A549 (cell line): Measurements from ENCODE around the gene CPTP. TPM values are rescaled to one million over a fixed set of nuclear protein-coding genes. Genes with fewer than 3 reads are reported as not detected.

Experiments
- ATAC-seq, 2 experiments: fragments of 200-7000 bp in 1 of 2; fragments of >200 bp in 1 of 2; cut with Nextera tagmentation in 1 of 2; cut with Tn5 transposase in 1 of 2; 3 replicates each; pipeline versions ENCODE4 v1.8.0 to v1.9.1; 2018 to 2020; ENCODE audit warnings: mild to moderate bottlenecking in 1 of 2, moderate library complexity in 1 of 2
- CTCF ChIA-PET: fragments of 300-600 bp; sonication (Branson Sonifier 250); formaldehyde crosslinking; extraction: SDS; loops from one replicate; lab custom pipeline; 2021; ENCODE audit warnings: antibody characterized with exemption, inconsistent platforms; lab: Yijun Ruan, JAX
- POLR2A ChIA-PET: fragments of 350-600 bp; formaldehyde crosslinking; extraction: SDS; loops from one replicate; lab custom pipeline; 2021; ENCODE audit warnings: antibody characterized with exemption, inconsistent platforms; lab: Yijun Ruan, JAX
- DNase-seq, 2 experiments: peaks; one replicate each; pipeline versions ENCODE4 v3.0.0 to v3.0.0-alpha.2; 2011 to 2016; ENCODE audit warnings: low read depth in 1 of 2, low spot score in 1 of 2
- FAIRE-seq: peaks from 2 replicates; lab custom pipeline; 2011; peaks lifted over from hg19 to GRCh38; lab: Jason Lieb, UNC
- H3K27ac ChIP-seq, 2 experiments: fragments of >200 bp; sonication (Bioruptor Twin); formaldehyde crosslinking; 3 replicates each; pipeline ENCODE4 v1.5.1; 2016 to 2017
- H3K4me1 ChIP-seq: fragments of >200 bp; sonication (Bioruptor Twin); formaldehyde crosslinking; 3 replicates; pipeline ENCODE4 v1.6.1; 2016
- H3K4me2 ChIP-seq: fragments of >200 bp; sonication (Bioruptor Twin); formaldehyde crosslinking; 3 replicates; pipeline ENCODE4 v1.6.1; 2016
- H3K4me3 ChIP-seq: fragments of >200 bp; sonication (Bioruptor Twin); formaldehyde crosslinking; 3 replicates; pipeline ENCODE4 v1.5.1; 2016
- H3K9me3 ChIP-seq: fragments of >200 bp; sonication (Bioruptor Twin); formaldehyde crosslinking; 3 replicates; pipeline ENCODE4 v1.6.1; 2016
- EHF ChIP-seq: fragments of 250-450 bp; sonication (Bioruptor Pico); IDR thresholded peaks from 2 replicates; pipeline ENCODE4 v1.5.0; 2020; ENCODE audit warnings: mild to moderate bottlenecking
- ESRRA ChIP-seq: fragments of 150-350 bp; IDR thresholded peaks from 2 replicates; pipeline ENCODE4 v1.6.1; 2014; ENCODE audit warnings: mild to moderate bottlenecking, low read length, borderline replicate concordance
- FOXS1 ChIP-seq: fragments of 250-450 bp; sonication (Bioruptor Pico); IDR thresholded peaks from 2 replicates; pipeline ENCODE4 v1.5.0; 2020; ENCODE audit warnings: mild to moderate bottlenecking, moderate library complexity
- HEYL ChIP-seq: fragments of 250-450 bp; sonication (Bioruptor Pico); IDR thresholded peaks from 2 replicates; pipeline ENCODE4 v1.8.0; 2021; ENCODE audit warnings: mild to moderate bottlenecking, moderate library complexity
- HOXB13 ChIP-seq: fragments of 250-450 bp; sonication (Bioruptor Pico); IDR thresholded peaks from 2 replicates; pipeline ENCODE4 v1.5.0; 2020; ENCODE audit warnings: low read depth, mild to moderate bottlenecking, moderate library complexity
- JUN ChIP-seq, 2 experiments: fragments of >200 bp; sonication (Bioruptor Twin); formaldehyde crosslinking; IDR thresholded peaks; 2 replicates in 1 of 2; 3 replicates in 1 of 2; pipeline ENCODE4 v1.6.1; 2016 to 2017
- KDM5A ChIP-seq: fragments of 200-600 bp; sonication (generic); IDR thresholded peaks from 2 replicates; pipeline ENCODE4 v1.6.1; 2016; ENCODE audit warnings: antibody characterized with exemption, mild to moderate bottlenecking
- NR3C1 ChIP-seq: fragments of >200 bp; sonication (Bioruptor Twin); formaldehyde crosslinking; IDR thresholded peaks from 3 replicates; pipeline ENCODE4 v1.6.1; 2017
- POLR2A ChIP-seq: IDR thresholded peaks from 2 replicates; pipeline ENCODE4 v1.6.1; 2012; ENCODE audit warnings: mild to moderate bottlenecking, low read length
- POLR2AphosphoS2 ChIP-seq: conservative IDR thresholded peaks from 2 replicates; pipeline ENCODE4 v1.6.1; 2012; ENCODE audit warnings: low read length, improper control_type of control experiment, inconsistent platforms
- SMC3 ChIP-seq: fragments of >200 bp; sonication (Bioruptor Twin); formaldehyde crosslinking; IDR thresholded peaks from 3 replicates; pipeline ENCODE4 v1.6.1; 2018; ENCODE audit warnings: inconsistent platforms
- ZC3H11A ChIP-seq: fragments of 450-650 bp; IDR thresholded peaks from 2 replicates; pipeline ENCODE4 v1.6.1; 2014; ENCODE audit warnings: antibody characterized with exemption, mild to moderate bottlenecking
- ZNF302 ChIP-seq: fragments of 250-450 bp; sonication (Bioruptor Pico); IDR thresholded peaks from 2 replicates; pipeline ENCODE4 v1.9.0; 2021; ENCODE audit warnings: inconsistent platforms, mild to moderate bottlenecking, moderate library complexity
- WGBS: methylation state at CpG from one replicate; pipeline ENCODE4 v1.1.6; 2017; ENCODE audit errors: missing lambda C conversion rate; 5-methylcytosine and 5-hydroxymethylcytosine counted together
- polyA plus RNA-seq, 4 experiments: library from polyadenylated mRNA; depleted of rRNA in 3 of 4; stranded (reverse); fragments of >200 nt; fragmentation: RNase III in 1 of 4; extraction: RNeasy Plus Mini Kit Qiagen cat#74134 plus additional on column Dnase treatment in 1 of 4; gene quantifications; 2 replicates in 3 of 4; 3 replicates in 1 of 4; pipeline ENCODE4 v1.2.3, GENCODE V29; 2011 to 2017
- TF ChIP-seq, protein P1 (sequence below): fragments of 250-450 bp; sonication (Bioruptor Pico); IDR thresholded peaks from 2 replicates; pipeline ENCODE4 v1.5.0; 2021; ENCODE audit warnings: mild to moderate bottlenecking, moderate library complexity, borderline replicate concordance
- TF ChIP-seq, protein P2 (sequence below): IDR thresholded peaks from 2 replicates; pipeline ENCODE4 v1.6.1; 2012
- TF ChIP-seq, protein P3 (sequence below): fragments of 250-450 bp; sonication (Bioruptor Pico); IDR thresholded peaks from 2 replicates; pipeline ENCODE4 v1.5.0; 2020; ENCODE audit warnings: low read depth, mild to moderate bottlenecking, moderate library complexity
- TF ChIP-seq, protein P4 (sequence below): fragments of 200-600 bp; sonication (generic); IDR thresholded peaks from 2 replicates; pipeline ENCODE4 v1.6.1; 2016; ENCODE audit warnings: antibody characterized with exemption, mild to moderate bottlenecking, moderate library complexity
- TF ChIP-seq, protein P5 (sequence below): fragments of 150-350 bp; IDR thresholded peaks from 2 replicates; pipeline ENCODE4 v1.6.1; 2014; ENCODE audit warnings: low read depth, mild to moderate bottlenecking, low read length

Gene CPTP
- polyA plus RNA-seq, 2 of the 4 experiments (the other 2 are of a cell fraction) = 4.3 to 11.9 TPM

DNA sequence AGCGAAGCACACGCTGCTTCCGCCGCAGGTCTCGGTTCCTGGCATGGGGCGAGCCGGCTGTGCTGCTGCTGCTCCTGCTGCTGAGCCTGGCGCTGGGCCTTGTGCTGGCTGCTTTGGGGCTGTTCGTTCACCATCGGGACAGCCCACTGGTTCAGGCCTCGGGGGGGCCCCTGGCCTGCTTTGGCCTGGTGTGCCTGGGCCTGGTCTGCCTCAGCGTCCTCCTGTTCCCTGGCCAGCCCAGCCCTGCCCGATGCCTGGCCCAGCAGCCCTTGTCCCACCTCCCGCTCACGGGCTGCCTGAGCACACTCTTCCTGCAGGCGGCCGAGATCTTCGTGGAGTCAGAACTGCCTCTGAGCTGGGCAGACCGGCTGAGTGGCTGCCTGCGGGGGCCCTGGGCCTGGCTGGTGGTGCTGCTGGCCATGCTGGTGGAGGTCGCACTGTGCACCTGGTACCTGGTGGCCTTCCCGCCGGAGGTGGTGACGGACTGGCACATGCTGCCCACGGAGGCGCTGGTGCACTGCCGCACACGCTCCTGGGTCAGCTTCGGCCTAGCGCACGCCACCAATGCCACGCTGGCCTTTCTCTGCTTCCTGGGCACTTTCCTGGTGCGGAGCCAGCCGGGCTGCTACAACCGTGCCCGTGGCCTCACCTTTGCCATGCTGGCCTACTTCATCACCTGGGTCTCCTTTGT is 9.1 kb downstream of the CPTP start (continued):
- TF ChIP-seq, protein P1, sequence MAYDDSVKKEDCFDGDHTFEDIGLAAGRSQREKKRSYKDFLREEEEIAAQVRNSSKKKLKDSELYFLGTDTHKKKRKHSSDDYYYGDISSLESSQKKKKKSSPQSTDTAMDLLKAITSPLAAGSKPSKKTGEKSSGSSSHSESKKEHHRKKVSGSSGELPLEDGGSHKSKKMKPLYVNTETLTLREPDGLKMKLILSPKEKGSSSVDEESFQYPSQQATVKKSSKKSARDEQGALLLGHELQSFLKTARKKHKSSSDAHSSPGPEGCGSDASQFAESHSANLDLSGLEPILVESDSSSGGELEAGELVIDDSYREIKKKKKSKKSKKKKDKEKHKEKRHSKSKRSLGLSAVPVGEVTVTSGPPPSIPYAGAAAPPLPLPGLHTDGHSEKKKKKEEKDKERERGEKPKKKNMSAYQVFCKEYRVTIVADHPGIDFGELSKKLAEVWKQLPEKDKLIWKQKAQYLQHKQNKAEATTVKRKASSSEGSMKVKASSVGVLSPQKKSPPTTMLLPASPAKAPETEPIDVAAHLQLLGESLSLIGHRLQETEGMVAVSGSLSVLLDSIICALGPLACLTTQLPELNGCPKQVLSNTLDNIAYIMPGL (CRISPR knock-in tag) = no peak
- no peak for TF ChIP-seq SMC3
- TF ChIP-seq, protein P2, sequence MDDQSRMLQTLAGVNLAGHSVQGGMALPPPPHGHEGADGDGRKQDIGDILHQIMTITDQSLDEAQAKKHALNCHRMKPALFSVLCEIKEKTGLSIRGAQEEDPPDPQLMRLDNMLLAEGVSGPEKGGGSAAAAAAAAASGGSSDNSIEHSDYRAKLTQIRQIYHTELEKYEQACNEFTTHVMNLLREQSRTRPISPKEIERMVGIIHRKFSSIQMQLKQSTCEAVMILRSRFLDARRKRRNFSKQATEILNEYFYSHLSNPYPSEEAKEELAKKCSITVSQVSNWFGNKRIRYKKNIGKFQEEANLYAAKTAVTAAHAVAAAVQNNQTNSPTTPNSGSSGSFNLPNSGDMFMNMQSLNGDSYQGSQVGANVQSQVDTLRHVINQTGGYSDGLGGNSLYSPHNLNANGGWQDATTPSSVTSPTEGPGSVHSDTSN = no peak; the same call in 1 of the 2 replicates
- TF ChIP-seq, protein P3, sequence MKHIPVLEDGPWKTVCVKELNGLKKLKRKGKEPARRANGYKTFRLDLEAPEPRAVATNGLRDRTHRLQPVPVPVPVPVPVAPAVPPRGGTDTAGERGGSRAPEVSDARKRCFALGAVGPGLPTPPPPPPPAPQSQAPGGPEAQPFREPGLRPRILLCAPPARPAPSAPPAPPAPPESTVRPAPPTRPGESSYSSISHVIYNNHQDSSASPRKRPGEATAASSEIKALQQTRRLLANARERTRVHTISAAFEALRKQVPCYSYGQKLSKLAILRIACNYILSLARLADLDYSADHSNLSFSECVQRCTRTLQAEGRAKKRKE (CRISPR knock-in tag) = no peak

DNA sequence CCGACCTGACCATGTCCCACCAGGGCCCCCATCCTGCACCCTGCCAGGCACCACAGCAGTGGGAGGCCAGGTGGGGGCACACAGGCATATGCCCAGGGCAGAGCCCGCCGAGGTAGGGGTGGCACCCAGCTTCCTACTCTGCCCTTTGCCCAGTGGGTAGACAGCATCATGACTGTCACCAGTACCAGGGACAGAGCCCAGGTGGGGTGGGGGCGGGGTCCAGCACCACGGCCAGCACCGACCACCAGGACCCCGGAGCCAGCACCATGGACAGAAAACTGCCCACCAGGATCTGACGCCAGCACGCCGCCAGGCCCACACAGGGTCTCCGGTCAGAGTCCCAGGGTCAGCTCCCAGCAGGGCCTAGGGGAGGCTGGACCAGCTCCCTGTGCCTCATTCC is 10.2 kb downstream of the CPTP start:
- 95% methylated on average over 4 of the region's 11 CpGs for WGBS
- H3K4me1 ChIP-seq = peaks cover 12% of the 10 kb centered on the region; the same call in 2 of the 3 replicates
- no peak overlapping the region for H3K4me3 ChIP-seq
- FAIRE-seq (no peak), DNase-seq (no peak), ATAC-seq (no peak)
- no peak overlapping the region for H3K4me2 ChIP-seq
- H3K9me3 ChIP-seq = no peaks in the 10 kb centered on the region
- CTCF ChIA-PET = interaction anchor here (1.1 to 2.8 kb wide), 5 partner anchors 10 to 170 kb away, joined by 3 to 22 read pairs (median 6); no protein-coding TSS in a partner anchor
- TF ChIP-seq, protein P4, sequence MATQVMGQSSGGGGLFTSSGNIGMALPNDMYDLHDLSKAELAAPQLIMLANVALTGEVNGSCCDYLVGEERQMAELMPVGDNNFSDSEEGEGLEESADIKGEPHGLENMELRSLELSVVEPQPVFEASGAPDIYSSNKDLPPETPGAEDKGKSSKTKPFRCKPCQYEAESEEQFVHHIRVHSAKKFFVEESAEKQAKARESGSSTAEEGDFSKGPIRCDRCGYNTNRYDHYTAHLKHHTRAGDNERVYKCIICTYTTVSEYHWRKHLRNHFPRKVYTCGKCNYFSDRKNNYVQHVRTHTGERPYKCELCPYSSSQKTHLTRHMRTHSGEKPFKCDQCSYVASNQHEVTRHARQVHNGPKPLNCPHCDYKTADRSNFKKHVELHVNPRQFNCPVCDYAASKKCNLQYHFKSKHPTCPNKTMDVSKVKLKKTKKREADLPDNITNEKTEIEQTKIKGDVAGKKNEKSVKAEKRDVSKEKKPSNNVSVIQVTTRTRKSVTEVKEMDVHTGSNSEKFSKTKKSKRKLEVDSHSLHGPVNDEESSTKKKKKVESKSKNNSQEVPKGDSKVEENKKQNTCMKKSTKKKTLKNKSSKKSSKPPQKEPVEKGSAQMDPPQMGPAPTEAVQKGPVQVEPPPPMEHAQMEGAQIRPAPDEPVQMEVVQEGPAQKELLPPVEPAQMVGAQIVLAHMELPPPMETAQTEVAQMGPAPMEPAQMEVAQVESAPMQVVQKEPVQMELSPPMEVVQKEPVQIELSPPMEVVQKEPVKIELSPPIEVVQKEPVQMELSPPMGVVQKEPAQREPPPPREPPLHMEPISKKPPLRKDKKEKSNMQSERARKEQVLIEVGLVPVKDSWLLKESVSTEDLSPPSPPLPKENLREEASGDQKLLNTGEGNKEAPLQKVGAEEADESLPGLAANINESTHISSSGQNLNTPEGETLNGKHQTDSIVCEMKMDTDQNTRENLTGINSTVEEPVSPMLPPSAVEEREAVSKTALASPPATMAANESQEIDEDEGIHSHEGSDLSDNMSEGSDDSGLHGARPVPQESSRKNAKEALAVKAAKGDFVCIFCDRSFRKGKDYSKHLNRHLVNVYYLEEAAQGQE = peak; percentile 85
- no peak for TF ChIP-seq FOXS1 (CRISPR knock-in tag)
- POLR2A ChIA-PET = no interaction called here
- no peak overlapping the region for H3K27ac ChIP-seq

DNA sequence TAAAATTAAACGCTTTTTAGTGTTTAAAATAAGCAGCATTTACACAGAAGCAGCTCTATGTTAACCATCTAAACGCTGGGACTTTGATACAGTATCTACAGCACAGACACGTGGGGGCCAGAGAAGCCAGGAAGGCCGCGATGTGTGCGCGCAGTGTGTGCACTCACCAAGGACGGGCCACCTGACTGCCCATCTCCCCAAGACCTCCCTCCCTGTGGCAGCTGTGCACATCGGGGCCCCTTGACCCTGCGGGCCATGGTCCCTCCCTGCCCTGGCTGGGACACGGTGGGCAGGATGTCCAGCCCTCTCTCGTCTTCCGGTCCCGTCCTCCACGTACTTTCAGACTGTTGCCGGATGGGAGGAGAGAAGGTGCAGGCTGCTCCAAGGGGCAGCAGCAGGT is 10.7 kb downstream of the CPTP start:
- 84% methylated on average over 15 of the region's 16 CpGs for WGBS
- Histone ChIP-seq H3K27ac (no peak overlapping the region), H3K4me2 (no peak overlapping the region), H3K9me3 (no peaks in the 10 kb centered on the region), H3K4me3 (no peak overlapping the region), H3K4me1 (peaks cover 12% of the 10 kb centered on the region; the same call in 2 of the 3 replicates)
- ATAC-seq (no peak), DNase-seq (no peak), FAIRE-seq (no peak)
- no peak for TF ChIP-seq ZC3H11A
- TF ChIP-seq, protein P4 = no peak
- TF ChIP-seq ZNF302 = no peak
- TF ChIP-seq JUN (IDR thresholded peaks at IDR 0.05) = no peak
- TF ChIP-seq HEYL (CRISPR knock-in tag) = no peak
- no peak for TF ChIP-seq KDM5A
- no peak for TF ChIP-seq HOXB13 (CRISPR knock-in tag)
- TF ChIP-seq EHF (CRISPR knock-in tag) = no peak
- TF ChIP-seq, protein P5, sequence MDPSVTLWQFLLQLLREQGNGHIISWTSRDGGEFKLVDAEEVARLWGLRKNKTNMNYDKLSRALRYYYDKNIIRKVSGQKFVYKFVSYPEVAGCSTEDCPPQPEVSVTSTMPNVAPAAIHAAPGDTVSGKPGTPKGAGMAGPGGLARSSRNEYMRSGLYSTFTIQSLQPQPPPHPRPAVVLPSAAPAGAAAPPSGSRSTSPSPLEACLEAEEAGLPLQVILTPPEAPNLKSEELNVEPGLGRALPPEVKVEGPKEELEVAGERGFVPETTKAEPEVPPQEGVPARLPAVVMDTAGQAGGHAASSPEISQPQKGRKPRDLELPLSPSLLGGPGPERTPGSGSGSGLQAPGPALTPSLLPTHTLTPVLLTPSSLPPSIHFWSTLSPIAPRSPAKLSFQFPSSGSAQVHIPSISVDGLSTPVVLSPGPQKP = no peak
- no peak for TF ChIP-seq POLR2A
- TF ChIP-seq ESRRA = no peak
- no peak for TF ChIP-seq NR3C1
- TF ChIP-seq POLR2AphosphoS2 = no peak
- ChIA-PET POLR2A (no interaction called here), CTCF (interaction anchor here (1.1 to 2.8 kb wide), 6 partner anchors 10 to 169 kb away, joined by 3 to 22 read pairs (median 6); no protein-coding TSS in a partner anchor)
